ENCODE measurements around the gene PRPF6. TPM values are rescaled to one million over a fixed set of nuclear protein-coding genes. Genes with fewer than 3 reads are reported as not detected.

PRPF6 gene
- total and polyA plus RNA-seq, 2 of the 13 experiments (the other 11 are each of a cell fraction or from before 2014, with no cell fraction given), result 63.7 to 101 TPM

DNA sequence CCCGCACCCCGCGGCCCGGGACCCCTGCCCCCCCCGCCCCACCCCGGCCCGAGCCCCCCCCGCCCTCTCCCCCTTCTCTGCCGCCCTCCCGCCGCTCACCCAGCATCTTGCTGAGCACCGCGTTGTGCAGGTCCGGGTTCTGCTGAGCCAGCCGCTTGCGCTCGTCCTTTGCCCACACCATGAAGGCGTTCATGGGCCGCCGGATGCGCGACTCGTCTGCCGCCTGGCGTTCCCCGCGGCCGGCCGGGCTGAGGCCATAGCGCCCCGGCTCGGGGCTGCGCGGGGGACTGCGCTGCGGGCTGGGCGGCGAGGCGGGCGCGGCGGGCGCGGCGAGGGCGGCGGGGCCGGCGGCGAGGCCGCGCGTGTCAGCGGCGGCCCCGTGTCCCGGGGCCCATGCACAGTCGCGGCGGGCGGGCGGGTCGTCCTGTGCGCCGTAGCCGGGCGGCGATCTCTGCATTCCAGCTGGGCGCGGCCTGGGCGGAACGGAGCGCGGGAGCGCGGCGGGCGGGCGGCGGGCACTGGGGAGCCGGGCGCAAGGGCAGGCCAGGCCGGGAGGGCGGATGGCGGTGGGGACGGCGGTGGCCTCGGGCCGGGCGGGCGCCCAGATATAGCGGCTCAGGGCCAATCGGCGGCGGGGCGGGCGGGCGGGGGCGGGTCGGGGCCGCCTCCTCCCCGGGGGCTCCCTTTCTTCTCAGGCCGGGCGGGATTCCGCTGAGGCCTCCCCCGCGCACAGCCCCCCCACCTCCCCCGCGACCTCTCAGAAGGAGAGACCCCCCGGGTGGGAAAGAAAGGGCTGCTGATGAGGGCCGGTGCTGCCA is 68.3 kb downstream of the PRPF6 start, which contains the start of gene SOX18 (continued):
- TF ChIP-seq, protein P1, sequence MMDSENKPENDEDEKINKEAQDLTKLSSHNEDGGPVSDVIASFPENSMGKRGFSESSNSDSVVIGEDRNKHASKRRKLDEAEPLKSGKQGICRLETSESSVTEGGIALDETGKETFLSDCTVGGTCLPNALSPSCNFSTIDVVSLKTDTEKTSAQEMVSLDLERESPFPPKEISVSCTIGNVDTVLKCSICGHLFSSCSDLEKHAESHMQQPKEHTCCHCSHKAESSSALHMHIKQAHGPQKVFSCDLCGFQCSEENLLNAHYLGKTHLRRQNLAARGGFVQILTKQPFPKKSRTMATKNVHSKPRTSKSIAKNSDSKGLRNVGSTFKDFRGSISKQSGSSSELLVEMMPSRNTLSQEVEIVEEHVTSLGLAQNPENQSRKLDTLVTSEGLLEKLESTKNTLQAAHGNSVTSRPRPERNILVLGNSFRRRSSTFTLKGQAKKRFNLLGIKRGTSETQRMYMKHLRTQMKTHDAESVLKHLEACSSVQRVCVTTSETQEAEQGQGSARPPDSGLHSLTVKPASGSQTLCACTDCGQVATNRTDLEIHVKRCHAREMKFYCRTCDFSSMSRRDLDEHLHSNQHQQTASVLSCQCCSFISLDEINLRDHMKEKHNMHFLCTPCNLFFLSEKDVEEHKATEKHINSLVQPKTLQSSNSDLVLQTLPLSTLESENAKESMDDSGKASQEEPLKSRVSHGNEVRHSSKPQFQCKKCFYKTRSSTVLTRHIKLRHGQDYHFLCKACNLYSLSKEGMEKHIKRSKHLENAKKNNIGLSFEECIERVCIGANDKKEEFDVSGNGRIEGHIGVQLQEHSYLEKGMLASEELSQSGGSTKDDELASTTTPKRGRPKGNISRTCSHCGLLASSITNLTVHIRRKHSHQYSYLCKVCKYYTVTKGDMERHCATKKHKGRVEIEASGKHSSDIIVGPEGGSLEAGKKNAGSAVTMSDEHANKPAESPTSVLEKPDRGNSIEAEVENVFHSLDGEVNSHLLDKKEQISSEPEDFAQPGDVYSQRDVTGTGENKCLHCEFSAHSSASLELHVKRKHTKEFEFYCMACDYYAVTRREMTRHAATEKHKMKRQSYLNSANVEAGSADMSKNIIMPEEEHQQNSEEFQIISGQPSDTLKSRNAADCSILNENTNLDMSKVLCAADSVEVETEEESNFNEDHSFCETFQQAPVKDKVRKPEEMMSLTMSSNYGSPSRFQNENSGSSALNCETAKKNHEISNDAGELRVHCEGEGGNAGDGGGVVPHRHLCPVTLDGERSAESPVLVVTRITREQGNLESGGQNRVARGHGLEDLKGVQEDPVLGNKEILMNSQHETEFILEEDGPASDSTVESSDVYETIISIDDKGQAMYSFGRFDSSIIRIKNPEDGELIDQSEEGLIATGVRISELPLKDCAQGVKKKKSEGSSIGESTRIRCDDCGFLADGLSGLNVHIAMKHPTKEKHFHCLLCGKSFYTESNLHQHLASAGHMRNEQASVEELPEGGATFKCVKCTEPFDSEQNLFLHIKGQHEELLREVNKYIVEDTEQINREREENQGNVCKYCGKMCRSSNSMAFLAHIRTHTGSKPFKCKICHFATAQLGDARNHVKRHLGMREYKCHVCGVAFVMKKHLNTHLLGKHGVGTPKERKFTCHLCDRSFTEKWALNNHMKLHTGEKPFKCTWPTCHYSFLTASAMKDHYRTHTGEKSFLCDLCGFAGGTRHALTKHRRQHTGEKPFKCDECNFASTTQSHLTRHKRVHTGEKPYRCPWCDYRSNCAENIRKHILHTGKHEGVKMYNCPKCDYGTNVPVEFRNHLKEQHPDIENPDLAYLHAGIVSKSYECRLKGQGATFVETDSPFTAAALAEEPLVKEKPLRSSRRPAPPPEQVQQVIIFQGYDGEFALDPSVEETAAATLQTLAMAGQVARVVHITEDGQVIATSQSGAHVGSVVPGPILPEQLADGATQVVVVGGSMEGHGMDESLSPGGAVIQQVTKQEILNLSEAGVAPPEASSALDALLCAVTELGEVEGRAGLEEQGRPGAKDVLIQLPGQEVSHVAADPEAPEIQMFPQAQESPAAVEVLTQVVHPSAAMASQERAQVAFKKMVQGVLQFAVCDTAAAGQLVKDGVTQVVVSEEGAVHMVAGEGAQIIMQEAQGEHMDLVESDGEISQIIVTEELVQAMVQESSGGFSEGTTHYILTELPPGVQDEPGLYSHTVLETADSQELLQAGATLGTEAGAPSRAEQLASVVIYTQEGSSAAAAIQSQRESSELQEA (CRISPR knock-in tag; IDR thresholded peaks at IDR 0.05; ENCODE audit: not compliant biosample characterization), result no peak
- TF ChIP-seq ZNF205 (CRISPR knock-in tag; IDR thresholded peaks at IDR 0.05), result 0 out of 2 replicates have a peak, but pooled peaks have one; percentile 27
- no peak for TF ChIP-seq ATAD3A (CRISPR knock-in tag; IDR thresholded peaks at IDR 0.05)
- TF ChIP-seq RFX1 (IDR thresholded peaks at IDR 0.05), result no peak
- TF ChIP-seq ZNF792 (CRISPR knock-in tag; IDR thresholded peaks at IDR 0.05), result no peak
- TF ChIP-seq FLYWCH1 (CRISPR knock-in tag; IDR thresholded peaks at IDR 0.05), result no peak
- no peak for TF ChIP-seq ZNF790 (CRISPR knock-in tag; IDR thresholded peaks at IDR 0.05; ENCODE audit: borderline replicate concordance)

Data from HepG2 (cell line).